ENCODE measurements around the gene PTCD3.

The PTCD3 gene

DNA sequence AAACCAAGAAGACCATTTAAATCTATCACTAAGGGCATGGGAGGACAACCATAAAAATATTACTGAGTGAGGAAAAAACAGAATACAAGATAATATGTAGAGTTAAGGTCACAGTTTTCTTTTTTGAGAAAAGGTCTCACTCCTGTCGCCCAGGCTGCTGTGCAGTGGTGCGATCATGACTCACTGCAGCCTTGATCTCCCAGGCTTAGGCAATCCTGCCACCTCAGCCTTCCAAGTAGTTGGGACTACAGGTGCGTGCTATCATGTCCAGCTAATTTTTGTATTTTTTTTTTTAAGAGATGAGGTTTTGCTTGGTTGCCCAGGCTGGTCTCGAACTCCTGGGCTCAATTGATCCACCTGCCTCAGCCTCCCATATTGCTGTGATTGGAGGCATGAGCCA lies 24.3 kb upstream of the PTCD3 start:
- DNase-seq (ENCODE audit: low read depth, low spot score), result no peak

GRCh38 chr2:86082756-86083155 lies 23.3 kb upstream of the PTCD3 start:
- no peak for DNase-seq (ENCODE audit: low read depth, low spot score)

DNA sequence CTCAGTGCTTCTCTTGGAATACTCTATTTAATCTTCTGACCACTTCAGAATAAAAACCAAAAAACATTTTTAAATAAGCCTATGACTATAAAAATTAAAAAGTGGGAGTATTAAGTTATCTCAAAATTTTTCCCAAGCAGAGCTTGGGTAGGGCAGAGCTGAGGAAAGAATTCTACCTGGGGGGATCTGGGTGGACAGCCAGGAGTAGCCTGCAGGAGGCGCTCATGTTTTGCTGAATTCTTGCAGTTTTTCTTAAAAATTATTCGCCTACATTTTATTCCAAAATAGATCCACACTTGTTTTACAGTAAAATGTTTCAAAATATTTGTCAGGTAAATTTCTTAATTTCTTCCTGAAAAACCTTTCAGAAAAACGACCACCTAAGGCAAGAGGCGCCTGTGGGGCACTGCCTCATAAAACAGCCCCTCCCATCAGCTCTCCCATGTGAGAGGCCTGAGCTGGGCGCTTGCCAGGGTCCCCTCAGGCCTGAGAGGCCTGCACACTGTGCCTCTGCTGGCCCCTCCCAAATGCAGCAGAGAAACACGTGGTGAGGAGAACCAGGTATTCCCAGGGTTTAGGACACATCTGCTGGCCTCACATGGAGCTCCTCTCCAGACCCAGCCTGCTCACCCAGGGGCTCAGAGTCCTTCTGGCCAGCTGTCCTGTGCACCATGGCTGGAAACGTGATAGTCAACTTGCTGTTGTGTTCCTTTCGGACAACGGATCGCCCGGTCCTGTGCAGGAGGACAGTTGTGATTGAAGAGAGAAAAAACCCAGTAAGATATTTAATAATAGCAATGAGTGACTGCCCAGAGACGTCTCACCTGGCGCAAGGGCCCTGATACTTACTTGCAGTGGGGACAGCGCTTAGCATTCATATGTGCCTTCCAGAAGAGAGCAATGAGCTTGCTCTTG lies 17.8 kb upstream of the PTCD3 start:
- DNase-seq (ENCODE audit: low read depth, low spot score), result no peak

GRCh38 chr2:86094229-86094628 lies 11.8 kb upstream of the PTCD3 start:
- no peak for DNase-seq (ENCODE audit: low read depth, low spot score)

GRCh38 chr2:86097114-86097896 lies 8.7 kb upstream of the PTCD3 start:
- DNase-seq (ENCODE audit: low read depth, low spot score), result no peak

- DNase-seq (ENCODE audit: low read depth, low spot score), result no peak
Measured at GRCh38 chr2:86097913-86098312, 8.1 kb upstream of the PTCD3 start.

DNA sequence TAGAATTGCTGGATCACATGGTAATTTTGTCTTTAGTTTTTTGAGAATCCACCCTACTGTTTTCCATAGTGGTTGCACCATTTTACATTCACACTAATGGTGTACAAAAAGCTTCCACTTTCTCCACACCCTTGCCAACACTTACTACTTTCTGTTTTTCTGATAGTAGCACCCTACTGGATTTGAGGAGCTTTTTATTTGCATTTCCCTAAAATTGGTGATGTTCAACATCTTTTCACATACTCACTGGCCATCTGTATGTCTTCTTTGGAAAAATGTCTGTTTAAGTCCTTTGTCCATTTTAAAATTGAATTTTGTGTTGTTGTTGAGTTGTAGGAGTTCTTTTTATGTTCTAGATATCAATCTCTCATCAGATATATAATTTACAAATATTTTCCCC lies 3.9 kb upstream of the PTCD3 start:
- DNase-seq (ENCODE audit: low read depth, low spot score), result no peak

GRCh38 chr2:86105252-86105968 lies 625 bp upstream of the PTCD3 start, which contains the start of gene POLR1A:
TSS of gene POLR1A (minus strand) at chr2:86105886. CDS start at chr2:86105776, 110 bp downstream.
- peak; percentile 50 for DNase-seq (ENCODE audit: low read depth, low spot score)

DNA sequence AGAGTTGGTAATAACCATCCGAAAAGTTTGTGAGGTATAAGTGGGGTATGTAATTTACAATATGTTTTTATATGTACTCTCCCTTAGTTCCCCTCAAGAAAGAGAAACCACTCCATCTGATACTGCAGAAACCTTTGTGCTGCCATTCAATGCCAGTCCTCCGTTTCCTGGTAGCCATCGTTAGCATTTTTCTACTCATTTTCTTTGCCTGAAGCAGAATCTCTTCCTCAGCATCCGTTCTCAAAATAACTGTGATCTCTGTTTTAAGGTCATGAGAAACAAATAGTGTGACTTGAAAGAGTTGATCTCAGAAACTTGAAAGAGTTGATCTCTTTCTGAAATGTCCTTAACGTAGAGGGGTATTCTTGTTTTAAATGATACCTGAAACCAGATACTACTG lies 996 bp downstream of the PTCD3 start:
- no peak for DNase-seq (ENCODE audit: low read depth, low spot score)

GRCh38 chr2:86118130-86118529 lies 12.1 kb downstream of the PTCD3 start:
- DNase-seq (ENCODE audit: low read depth, low spot score), result no peak

DNA sequence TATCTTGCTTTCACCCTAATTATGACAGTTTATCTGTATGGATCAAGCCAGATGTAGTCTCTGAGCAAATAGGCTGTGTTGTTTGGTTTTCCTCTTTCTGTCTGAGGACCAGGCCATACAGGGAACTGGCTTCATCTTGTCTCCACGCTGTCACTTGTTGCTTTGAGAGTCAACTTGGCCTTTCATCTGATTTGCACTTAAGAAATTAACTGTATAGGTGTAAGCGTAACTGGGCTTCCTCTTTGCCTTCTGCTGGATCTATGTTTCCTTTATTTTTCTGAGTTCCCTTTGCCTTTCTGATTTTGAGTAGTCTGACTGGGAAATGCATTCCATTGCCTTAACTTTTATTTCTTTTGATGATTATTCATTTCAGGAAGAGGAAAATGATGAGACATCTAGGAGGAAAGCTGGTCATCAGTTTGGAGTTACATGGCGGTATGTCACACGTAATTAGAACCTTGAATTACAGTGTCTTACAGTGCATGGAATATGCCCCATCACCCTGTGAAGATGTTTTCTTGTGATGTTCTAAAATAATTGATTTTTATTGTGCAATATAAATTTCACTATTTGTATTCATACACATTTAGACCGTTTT lies 17.4 kb downstream of the PTCD3 start:
- DNase-seq (ENCODE audit: low read depth, low spot score), result no peak

DNA sequence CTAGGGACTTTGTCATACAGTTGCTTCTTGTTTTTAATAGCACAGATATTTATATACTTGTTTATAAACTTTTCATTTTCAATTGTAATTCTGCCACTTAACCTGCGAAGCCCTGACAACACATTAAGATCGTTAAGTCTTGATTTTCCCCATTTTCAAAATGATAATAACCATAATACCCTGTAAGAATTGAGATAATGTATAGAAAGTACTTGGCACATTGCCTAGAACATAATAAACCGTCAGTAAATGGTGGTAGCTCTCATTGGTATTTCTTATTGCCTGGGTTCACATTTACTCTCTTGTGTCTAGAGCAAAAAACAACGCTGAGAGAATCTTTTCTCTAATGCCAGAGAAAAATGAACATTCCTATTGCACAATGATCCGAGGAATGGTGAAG lies 18.6 kb downstream of the PTCD3 start:
- no peak for DNase-seq (ENCODE audit: low read depth, low spot score)

DNA sequence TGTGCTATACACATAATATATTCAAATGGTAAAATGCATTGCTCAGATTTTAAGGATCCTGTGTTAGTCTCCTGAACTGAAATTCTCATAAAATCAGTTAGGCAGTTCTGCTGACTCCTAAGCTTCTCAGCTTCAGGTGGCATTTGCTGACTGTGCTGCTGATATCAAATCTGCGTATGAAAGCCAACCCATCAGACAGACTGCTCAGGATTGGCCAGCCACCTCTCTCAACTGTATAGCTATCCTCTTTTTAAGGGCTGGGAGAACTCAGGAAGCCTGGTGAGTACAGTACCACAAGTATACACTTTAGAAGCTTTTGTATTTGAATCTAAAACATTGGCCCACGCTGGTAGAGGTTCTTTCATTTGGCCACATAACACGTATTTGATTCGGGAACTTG lies 28.7 kb downstream of the PTCD3 start:
- no peak for DNase-seq (ENCODE audit: low read depth, low spot score)

- no peak for DNase-seq (ENCODE audit: low read depth, low spot score)
Measured at GRCh38 chr2:86135653-86136052, 29.6 kb downstream of the PTCD3 start.

GRCh38 chr2:86136141-86136540 lies 30.1 kb downstream of the PTCD3 start:
- no peak for DNase-seq (ENCODE audit: low read depth, low spot score)

- DNase-seq (ENCODE audit: low read depth, low spot score), result no peak
Measured at GRCh38 chr2:86138736-86139625, 32.9 kb downstream of the PTCD3 start.

DNA sequence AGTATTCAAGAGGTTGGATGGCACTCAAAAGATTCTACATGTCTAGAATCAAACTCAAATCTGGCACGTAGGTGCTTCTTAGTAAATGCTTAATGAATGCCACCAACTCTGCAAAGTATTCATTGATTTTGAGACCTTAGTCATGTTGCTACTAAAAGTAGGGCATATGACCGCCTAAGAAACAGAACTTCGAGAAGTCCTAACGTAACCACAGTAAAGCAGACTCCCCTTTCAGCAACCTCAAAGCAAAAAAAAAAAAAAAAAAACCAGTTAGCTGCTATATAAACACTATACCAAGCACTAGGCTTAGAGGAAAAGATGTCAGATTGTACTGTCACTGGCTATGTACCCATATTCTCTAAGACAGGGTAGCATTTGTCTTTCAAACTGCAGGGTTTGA lies 33.9 kb downstream of the PTCD3 start:
- DNase-seq (ENCODE audit: low read depth, low spot score), result no peak

DNA sequence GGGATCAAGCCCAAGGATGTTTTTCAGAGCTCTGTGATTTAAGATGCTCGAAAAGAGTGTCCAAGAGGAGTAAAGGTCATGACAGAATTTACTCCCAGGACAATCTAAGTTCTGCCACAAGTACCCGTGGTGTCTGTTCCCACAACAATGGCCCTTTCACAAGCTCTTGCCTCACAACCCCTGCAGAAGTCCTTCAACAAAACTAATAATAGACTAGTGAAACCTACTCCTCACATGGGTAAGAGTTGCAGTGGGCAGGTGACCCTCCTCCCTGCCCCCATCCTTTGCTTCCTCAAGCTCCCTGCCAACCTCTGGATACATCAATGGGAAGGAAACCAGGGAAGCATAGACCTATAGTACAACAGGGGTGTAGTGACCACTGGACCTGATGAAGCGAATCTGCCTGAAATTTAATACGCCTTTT lies 34.9 kb downstream of the PTCD3 start:
- DNase-seq (ENCODE audit: low read depth, low spot score), result no peak

GRCh38 chr2:86142436-86143257 lies 36.6 kb downstream of the PTCD3 start:
- DNase-seq (ENCODE audit: low read depth, low spot score), result no peak

GRCh38 chr2:86143307-86143706 lies 37.3 kb downstream of the PTCD3 start:
- no peak for DNase-seq (ENCODE audit: low read depth, low spot score)

All from activated naive CD8-positive, alpha-beta T cell treated with anti-CD3 and anti-CD28 coated beads, Interleukin-2, amount 50 U/mL, for 16 hours (primary cell).